ENCODE results near the gene VOPP1.

- no peak for TF ChIP-seq CTCF (conservative IDR thresholded peaks at IDR 0.05; ENCODE audit: low read depth, low read length)
- no peak for TF ChIP-seq EZH2phosphoT487 (IDR thresholded peaks at IDR 0.05; ENCODE audit: borderline replicate concordance, low read length)
- no peak for TF ChIP-seq EZH2 (IDR thresholded peaks at IDR 0.05; ENCODE audit: low read length, unreplicated experiment)
Measured at GRCh38 chr7:55557666-55558188, 14.6 kb downstream of the VOPP1 start.
